ENCODE results near the gene MINK1. TPM values are rescaled to one million over a fixed set of nuclear protein-coding genes. Genes with fewer than 3 reads are reported as not detected.

Gene MINK1
- total and polyA plus RNA-seq, 2 donors (not counting 1 experiment from before 2014, with no cell fraction given) = 109 to 160 TPM

DNA sequence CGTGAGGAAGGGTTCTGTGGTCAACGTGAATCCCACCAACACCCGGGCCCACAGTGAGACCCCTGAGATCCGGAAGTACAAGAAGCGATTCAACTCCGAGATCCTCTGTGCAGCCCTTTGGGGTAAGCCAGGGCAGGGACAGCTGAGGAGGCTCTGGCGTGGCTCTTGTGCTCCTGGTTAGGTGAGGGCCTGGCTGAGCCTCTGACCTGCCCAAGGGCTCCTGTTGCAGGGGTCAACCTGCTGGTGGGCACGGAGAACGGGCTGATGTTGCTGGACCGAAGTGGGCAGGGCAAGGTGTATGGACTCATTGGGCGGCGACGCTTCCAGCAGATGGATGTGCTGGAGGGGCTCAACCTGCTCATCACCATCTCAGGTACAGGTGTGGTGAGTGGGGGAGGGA lies 62.0 kb downstream of the MINK1 start:
- peaks cover 8% of the 10 kb centered on the region for H4K20me1 ChIP-seq (ENCODE audit: control insufficient read depth, insufficient read depth, low read length, poor library complexity, severe bottlenecking)

DNA sequence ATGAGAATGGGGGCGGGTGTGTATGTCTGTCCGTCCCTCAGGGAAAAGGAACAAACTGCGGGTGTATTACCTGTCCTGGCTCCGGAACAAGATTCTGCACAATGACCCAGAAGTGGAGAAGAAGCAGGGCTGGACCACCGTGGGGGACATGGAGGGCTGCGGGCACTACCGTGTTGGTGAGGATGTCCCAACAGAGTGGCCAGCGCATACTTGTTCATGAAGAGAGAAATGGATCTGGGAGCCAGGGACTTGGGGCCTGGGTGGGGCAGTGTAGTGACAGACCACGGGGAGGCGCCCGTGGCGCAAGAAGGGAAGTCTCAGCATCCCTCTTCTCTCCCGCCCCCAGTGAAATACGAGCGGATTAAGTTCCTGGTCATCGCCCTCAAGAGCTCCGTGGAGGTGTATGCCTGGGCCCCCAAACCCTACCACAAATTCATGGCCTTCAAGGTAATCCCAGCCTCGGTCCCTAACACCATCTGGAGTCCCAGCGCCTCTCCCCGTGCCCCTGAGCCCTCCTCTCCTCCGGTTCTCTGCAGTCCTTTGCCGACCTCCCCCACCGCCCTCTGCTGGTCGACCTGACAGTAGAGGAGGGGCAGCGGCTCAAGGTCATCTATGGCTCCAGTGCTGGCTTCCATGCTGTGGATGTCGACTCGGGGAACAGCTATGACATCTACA lies 62.7 kb downstream of the MINK1 start:
- ChIA-PET CTCF (interaction anchor here (0.5 kb wide), 1 partner anchor 331 kb away, joined by 3 read pairs; no protein-coding TSS in a partner anchor), POLR2A (interaction anchor here (0.5 kb wide), 1 partner anchor 156 kb away, joined by 10 read pairs; no protein-coding TSS in a partner anchor)
- Mint-ChIP-seq H3K27me3 (no peaks in the 10 kb centered on the region), H3K4me3 (no peak overlapping the region), H3K9me3 (ENCODE audit: insufficient read depth) (no peaks in the 10 kb centered on the region), H3K4me1 (peaks cover 22% of the 10 kb centered on the region), H3K27ac (no peak overlapping the region)
- ATAC-seq (ENCODE audit: low read depth) (no peak), DNase-seq (no peak)
- Histone ChIP-seq H3K4me3 (ENCODE audit: control extremely low read depth in 1 of 5, extremely low read depth in 1 of 5, insufficient read depth in 1 of 5, low read depth in 2 of 5, low read length in 4 of 5) (no peak overlapping the region), H3K36me3 (replicated peaks in 1 of 2; ENCODE audit: control extremely low read depth in 1 of 2, control insufficient read depth in 1 of 2, extremely low read depth in 1 of 2, insufficient read depth in 2 of 2, low read length in 1 of 2) (peaks cover 0 to 62% of the 10 kb centered on the region in 2 experiments), H3K79me2 (ENCODE audit: control insufficient read depth, insufficient read depth, low read length) (no peaks in the 10 kb centered on the region), H3K9ac (ENCODE audit: low read length) (no peak overlapping the region), H3K4me1 (ENCODE audit: control insufficient read depth in 2 of 2, insufficient read depth in 2 of 2, low read length in 2 of 2) (peaks cover 21 to 22% of the 10 kb centered on the region in 2 donors), H2AFZ (ENCODE audit: insufficient read depth, low read depth, low read length, poor library complexity, severe bottlenecking) (no peak overlapping the region), H3K4me2 (replicated peaks; ENCODE audit: low read depth, low read length, poor library complexity, severe bottlenecking) (no peak overlapping the region), H3K9me3 (ENCODE audit: control extremely low read depth in 1 of 3, control insufficient read depth in 2 of 3, insufficient read depth in 1 of 3, low read length in 2 of 3) (peaks cover 0 to 11% (median 0%) of the 10 kb centered on the region in 3 donors), H3K27ac (ENCODE audit: low read length in 2 of 2) (no peak overlapping the region), H3K27me3 (replicated peaks in 1 of 4; ENCODE audit: control extremely low read depth in 1 of 4, control insufficient read depth in 3 of 4, insufficient read depth in 4 of 4, low read length in 3 of 4) (peaks cover 0 to 21% (median 10%) of the 10 kb centered on the region in 4 experiments), H4K20me1 (ENCODE audit: control insufficient read depth, insufficient read depth, low read length, poor library complexity, severe bottlenecking) (peaks cover 8% of the 10 kb centered on the region)
- intact Hi-C loops (cut with micrococcal nuclease) = no loop called here
- WGBS (ENCODE audit: insufficient coverage) = 96% methylated on average over 21 of the region's 27 CpGs
- TF ChIP-seq EZH2 (IDR thresholded peaks at IDR 0.05; ENCODE audit: borderline replicate concordance, insufficient read depth, low read depth, low read length, poor library complexity, severe bottlenecking) = no peak
- TF ChIP-seq, protein P1, sequence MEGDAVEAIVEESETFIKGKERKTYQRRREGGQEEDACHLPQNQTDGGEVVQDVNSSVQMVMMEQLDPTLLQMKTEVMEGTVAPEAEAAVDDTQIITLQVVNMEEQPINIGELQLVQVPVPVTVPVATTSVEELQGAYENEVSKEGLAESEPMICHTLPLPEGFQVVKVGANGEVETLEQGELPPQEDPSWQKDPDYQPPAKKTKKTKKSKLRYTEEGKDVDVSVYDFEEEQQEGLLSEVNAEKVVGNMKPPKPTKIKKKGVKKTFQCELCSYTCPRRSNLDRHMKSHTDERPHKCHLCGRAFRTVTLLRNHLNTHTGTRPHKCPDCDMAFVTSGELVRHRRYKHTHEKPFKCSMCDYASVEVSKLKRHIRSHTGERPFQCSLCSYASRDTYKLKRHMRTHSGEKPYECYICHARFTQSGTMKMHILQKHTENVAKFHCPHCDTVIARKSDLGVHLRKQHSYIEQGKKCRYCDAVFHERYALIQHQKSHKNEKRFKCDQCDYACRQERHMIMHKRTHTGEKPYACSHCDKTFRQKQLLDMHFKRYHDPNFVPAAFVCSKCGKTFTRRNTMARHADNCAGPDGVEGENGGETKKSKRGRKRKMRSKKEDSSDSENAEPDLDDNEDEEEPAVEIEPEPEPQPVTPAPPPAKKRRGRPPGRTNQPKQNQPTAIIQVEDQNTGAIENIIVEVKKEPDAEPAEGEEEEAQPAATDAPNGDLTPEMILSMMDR (IDR thresholded peaks at IDR 0.05) = no peak

More for the DNA sequence above, 62.0 kb downstream of the MINK1 start:
- peak; percentile 29 for DNase-seq
- Mint-ChIP-seq H3K9me3 (ENCODE audit: insufficient read depth) (no peaks in the 10 kb centered on the region), H3K4me1 (peaks cover 17% of the 10 kb centered on the region), H3K27me3 (no peaks in the 10 kb centered on the region), H3K27ac (no peak overlapping the region), H3K4me3 (no peak overlapping the region)
- Histone ChIP-seq H3K36me3 (replicated peaks in 1 of 2; ENCODE audit: control extremely low read depth in 1 of 2, control insufficient read depth in 1 of 2, extremely low read depth in 1 of 2, insufficient read depth in 2 of 2, low read length in 1 of 2) (peaks cover 0 to 68% of the 10 kb centered on the region in 2 experiments), H3K79me2 (ENCODE audit: control insufficient read depth, insufficient read depth, low read length) (no peaks in the 10 kb centered on the region), H3K4me3 (ENCODE audit: control extremely low read depth in 1 of 5, extremely low read depth in 1 of 5, insufficient read depth in 1 of 5, low read depth in 2 of 5, low read length in 4 of 5) (no peak overlapping the region), H3K27me3 (replicated peaks in 1 of 4; ENCODE audit: control extremely low read depth in 1 of 4, control insufficient read depth in 3 of 4, insufficient read depth in 4 of 4, low read length in 3 of 4) (peaks cover 0 to 16% (median 7%) of the 10 kb centered on the region in 4 experiments), H3K27ac (ENCODE audit: low read length in 2 of 2) (no peak overlapping the region), H3K9ac (ENCODE audit: low read length) (no peak overlapping the region), H3K4me2 (replicated peaks; ENCODE audit: low read depth, low read length, poor library complexity, severe bottlenecking) (no peak overlapping the region), H2AFZ (ENCODE audit: insufficient read depth, low read depth, low read length, poor library complexity, severe bottlenecking) (no peak overlapping the region), H3K9me3 (ENCODE audit: control extremely low read depth in 1 of 3, control insufficient read depth in 2 of 3, insufficient read depth in 1 of 3, low read length in 2 of 3) (peaks cover 0 to 6% (median 0%) of the 10 kb centered on the region in 3 donors), H3K4me1 (ENCODE audit: control insufficient read depth in 2 of 2, insufficient read depth in 2 of 2, low read length in 2 of 2) (peaks cover 15 to 16% of the 10 kb centered on the region in 2 donors)
- ChIA-PET CTCF (interaction anchor here (0.5 kb wide), 1 partner anchor 330 kb away, joined by 3 read pairs; no protein-coding TSS in a partner anchor), POLR2A (no interaction called here)
- WGBS (ENCODE audit: insufficient coverage) = 98% methylated on average over 13 of the region's 13 CpGs
- intact Hi-C loops (cut with micrococcal nuclease) = no loop called here
- no peak for ATAC-seq (ENCODE audit: low read depth)
- TF ChIP-seq, protein P1 (IDR thresholded peaks at IDR 0.05) = no peak
- TF ChIP-seq EZH2 (IDR thresholded peaks at IDR 0.05; ENCODE audit: borderline replicate concordance, insufficient read depth, low read depth, low read length, poor library complexity, severe bottlenecking) = no peak
